Peyer's patch (tissue), 4 donors: ENCODE results near the gene RCOR3.

ENCODE experiments used
- CTCF ChIP-seq, 6 experiments: fragments of 450-650 bp in 4 of 6; fragments of 200-600 bp in 2 of 6; sonication (generic) in 1 of 6; IDR thresholded peaks; one replicate each; pipeline ENCODE4 v1.5.1; 2017 to 2019; ENCODE audit warnings: antibody characterized with exemption in 6 of 6, mild to moderate bottlenecking in 3 of 6, moderate library complexity in 1 of 6
- POLR2A ChIP-seq, 2 donors: fragments of 450-650 bp; IDR thresholded peaks; one replicate each; pipeline ENCODE4 v1.5.1; 2017; ENCODE audit warnings: antibody characterized with exemption in 2 of 2, mild to moderate bottlenecking in 2 of 2, moderate library complexity in 2 of 2

DNA sequence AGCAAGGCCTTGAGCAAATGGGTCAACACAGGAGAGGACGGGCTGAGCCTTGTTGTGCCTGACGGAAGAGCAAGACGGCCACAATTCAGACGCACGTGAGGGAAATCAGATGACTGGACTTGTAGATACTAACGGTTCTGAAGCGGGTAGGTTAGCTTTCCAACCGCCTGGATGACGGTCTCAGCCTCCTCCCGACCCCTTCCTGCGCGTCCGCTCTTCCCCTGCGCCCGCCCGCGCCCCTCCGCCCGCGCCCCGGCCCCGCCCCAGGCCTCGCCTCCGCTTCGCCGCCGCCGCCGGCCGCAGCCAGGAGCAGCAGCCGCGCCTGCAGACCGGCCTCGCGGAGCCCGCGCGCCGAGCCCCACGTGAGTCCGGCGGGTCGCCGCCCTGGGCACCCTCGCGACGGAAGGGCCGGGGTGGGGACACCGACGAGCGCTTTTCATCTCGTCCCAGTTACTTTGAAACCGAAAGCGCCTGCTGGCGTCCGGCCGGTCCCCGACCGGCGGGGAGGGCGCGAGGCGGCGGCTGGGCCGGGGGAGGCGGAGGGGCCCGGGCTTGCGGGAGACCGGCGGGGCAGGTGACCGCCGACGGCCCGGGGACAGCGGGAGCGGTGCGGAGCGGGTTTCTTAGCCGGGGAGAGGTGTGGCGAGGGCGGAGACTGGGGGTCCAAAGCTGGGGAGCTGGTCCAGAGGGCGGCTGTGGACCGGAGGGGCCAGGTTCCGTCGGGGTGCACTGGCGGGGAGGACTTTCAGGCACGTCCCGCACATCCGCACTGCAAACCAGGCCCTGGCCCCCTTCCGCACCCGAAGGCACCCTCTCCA, 67.6 kb downstream of the RCOR3 start, which contains the start of gene TRAF5:
- TF ChIP-seq CTCF (IDR thresholded peaks at IDR 0.05) (no peak), POLR2A (IDR thresholded peaks at IDR 0.05) (no peak)
